Fibroblast of skin of right quadriceps (primary cell): ENCODE measurements around the gene GPR132.

Experiments
- DNase-seq: peaks from one replicate; pipeline ENCODE4 v3.0.0-alpha.2; 2013

The GPR132 gene

GRCh38 chr14:105015242-105015641 lies 50.0 kb downstream of the GPR132 start:
- no peak for DNase-seq

- DNase-seq: no peak
These were observed 50.6 kb downstream of the GPR132 start for GRCh38 chr14:105014631-105015030.

GRCh38 chr14:105014032-105014431 lies 51.2 kb downstream of the GPR132 start:
- no peak for DNase-seq

GRCh38 chr14:105013150-105013785 lies 52.0 kb downstream of the GPR132 start:
- no peak for DNase-seq

- no peak for DNase-seq
These were observed 52.9 kb downstream of the GPR132 start for GRCh38 chr14:105012171-105012985.

- DNase-seq: no peak
These were observed 53.8 kb downstream of the GPR132 start for GRCh38 chr14:105011312-105011990.

GRCh38 chr14:105010891-105011291 lies 54.3 kb downstream of the GPR132 start:
- DNase-seq: no peak

GRCh38 chr14:105010106-105010505 lies 55.1 kb downstream of the GPR132 start:
- no peak for DNase-seq

- no peak for DNase-seq
These were observed 57.5 kb downstream of the GPR132 start for GRCh38 chr14:105007593-105008264.

- DNase-seq: no peak
These were observed 58.2 kb downstream of the GPR132 start for GRCh38 chr14:105006831-105007592.

GRCh38 chr14:105005929-105006830 lies 59.0 kb downstream of the GPR132 start:
- DNase-seq: no peak

GRCh38 chr14:105005329-105005928 lies 59.8 kb downstream of the GPR132 start:
- no peak for DNase-seq
